HG03066 (cell line): ENCODE measurements around the gene TRAF1.
A peak's percentile ranks its signal among the peaks of the same experiment; 100 is the strongest.

Experiments
- ATAC-seq: cut with Tn5 transposase; IDR thresholded peaks from one replicate; pipeline ENCODE4 v1.9.1; 2021; ENCODE audit warnings: low read depth; ENCODE audit not compliant: unreplicated experiment

The TRAF1 gene

DNA sequence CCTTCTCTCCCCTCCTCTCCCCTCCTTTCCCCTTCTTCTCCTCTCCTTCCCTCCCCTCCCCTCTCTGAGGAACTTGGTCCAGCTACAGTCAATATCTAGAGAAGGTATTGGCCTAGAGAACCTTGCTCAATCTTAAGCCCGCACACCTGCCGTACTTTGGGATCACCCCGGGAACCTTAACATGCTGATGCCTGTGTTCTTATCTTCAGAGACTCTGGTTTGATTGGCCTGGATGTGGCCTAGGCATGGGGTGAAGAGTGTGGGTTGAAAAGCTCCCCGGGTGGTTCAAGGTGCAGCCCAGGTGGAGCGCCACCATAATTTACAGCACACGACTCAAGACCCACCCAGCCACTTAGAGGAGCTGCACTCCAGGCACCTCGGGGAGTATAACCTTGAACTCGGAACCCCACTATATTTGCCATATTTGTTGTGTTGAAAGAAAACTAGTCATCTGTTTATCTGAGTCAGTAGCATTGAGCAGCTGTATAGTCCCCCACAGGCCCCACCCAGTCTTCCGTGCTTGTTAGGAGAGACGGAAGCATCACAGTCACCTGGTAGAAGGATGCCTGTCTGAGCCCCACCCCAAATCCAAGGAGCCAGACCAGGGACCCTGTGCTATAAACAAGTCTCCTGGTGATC, 35.2 kb downstream of the TRAF1 start:
- no peak for ATAC-seq

DNA sequence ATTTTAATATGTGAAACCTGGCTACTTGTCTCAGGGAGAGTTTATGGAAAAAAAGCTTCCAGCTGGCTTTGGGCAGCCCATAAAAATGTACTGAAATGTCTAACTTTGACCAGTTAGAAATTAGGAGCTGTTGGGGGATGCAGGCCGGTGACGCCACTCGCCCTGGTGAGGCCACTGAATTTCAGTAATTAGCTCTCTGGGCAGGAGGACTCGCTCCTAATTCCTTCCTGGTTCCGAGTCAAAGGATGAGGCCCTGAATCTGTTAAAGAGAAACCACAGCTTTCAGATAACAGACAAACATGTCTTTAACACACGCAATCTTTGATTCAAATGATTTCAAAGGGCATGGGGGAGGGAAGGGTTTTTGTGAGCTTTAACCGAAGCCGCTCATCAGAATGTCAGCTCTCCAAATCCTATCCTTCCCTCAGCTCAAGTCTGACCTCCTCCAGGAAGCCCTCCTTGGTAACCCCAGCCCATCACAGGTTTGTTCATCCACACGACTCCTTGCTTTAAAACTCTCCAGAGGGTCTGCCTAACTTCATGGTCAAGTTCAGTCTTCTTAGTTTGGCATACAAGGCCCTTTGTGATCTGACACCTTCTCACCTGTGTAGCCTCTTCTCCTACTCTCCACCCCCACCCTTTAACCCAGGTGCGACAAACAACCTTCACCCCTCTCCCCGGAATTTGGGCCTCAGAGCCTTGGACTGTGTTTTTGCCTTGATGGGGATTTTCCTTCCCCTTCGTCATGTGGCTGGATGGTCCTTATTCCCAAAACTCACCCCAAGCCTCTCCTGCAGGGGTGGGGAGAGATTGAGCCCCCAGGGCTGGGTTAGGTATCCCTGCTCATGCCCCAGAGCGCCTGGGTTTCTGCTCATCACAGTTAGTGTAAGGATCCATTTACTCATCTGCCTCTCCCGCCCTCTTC, 36.0 kb downstream of the TRAF1 start:
- ATAC-seq: no peak

DNA sequence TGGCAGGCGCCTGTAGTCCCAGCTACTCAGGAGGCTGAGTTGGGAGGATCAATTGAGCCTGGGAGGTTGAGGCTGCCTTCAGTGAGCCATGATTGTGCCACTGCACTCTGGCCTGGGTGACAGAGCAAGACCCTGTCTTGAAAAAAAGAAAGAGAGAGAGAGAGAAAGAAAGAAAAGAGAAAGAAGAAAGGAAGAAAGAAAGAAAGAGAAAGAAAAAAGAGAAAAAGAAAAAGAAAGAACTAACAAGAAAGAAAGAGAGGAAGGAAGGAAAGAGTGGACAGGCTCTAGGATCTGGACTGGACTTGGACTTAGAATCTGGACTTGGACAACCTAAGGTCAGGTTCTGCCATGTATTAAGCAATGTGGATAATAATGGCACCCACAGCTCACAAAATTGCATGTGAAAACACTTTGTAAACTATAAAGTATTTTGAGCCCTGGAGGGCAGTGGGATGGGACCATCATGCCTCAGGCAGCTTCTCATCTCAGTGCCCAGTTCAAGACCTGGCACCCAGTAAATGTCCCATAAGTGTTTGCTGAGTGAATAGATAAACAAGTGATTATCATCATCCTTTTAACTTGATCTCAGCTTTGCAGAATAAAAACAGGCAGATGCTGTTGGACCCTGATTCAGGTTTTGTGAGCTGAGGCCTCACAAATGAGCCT, 36.9 kb downstream of the TRAF1 start:
- no peak for ATAC-seq

DNA sequence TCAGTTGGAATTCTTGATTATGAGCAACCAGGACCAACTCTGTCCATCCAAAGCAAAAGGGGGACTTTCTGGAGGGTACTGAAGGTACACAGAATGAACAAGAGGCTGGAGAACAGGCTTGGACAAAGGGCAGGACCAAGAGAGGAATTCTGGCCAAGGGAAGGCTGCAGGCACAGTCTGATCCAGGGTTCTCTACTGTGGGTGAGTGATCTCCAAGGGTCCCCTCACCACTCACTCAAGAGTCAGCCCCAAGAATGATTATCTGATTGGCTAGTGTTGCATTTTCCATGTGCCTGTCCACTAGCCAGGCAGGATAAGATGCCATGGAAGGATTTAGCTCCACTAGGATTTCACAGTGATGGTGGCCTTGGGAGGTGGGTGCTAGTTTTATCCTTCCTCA, 38.0 kb downstream of the TRAF1 start:
- no peak for ATAC-seq

DNA sequence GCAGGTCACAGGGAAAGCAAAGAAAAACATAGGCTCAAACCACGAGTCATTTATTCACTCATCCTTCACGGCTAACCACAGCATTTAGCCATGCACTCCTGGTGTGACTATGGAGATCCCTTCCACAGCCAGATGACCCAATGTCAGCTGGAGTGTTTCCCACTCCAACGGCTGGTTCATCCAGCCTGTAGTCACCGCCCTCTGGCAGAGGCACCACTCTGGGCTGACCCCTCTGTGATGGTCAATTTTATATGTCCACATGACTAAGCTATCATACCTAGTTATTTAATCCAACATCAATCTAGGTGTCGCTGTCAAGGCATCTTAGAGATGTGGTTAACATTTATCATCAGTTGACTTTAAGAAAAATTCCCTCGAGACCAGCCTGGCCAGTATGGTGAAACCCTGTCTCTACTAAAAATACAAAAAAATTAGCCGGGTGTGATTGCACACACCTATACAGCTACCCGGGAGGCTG, 40.1 kb downstream of the TRAF1 start:
- no peak for ATAC-seq

DNA sequence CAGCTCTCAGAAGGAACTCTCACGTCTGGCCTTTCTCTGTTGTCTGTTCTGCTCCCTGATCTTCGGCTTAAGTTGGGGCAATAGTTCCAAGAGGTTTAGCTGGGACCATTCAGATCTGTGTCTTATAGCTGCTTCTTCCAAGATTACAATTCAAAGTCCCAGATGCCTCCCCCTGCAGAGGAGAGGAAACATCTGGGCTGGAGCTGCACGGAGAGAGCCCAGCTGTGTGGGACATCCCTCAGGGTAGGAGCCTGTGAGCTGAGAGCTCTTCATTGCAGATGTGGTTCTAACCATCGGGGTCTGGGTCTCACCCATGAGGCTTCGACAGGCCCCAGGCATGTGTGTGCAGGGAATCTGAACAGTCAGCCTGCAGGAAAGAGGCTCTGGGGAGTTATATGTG, 40.6 kb downstream of the TRAF1 start:
- ATAC-seq: no peak

DNA sequence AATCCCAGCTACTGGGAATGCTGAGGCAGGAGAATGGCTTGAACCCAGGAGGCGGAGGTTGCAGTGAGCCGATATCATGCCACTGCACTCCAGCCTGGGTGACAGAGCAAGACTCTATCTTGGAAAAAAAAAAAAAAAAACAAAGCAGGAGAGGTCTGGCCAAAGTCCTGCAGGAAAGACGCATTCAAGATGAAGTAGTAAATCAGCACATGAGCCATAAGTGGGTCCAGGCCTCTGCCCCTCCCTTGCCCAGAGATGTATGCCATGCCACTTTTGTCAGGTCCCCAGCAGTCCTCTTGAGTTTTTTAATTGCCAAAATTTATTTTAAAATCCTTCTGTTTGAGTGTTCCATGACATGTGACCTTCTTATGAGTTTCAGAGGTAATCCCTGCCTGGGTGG, 41.1 kb downstream of the TRAF1 start:
- no peak for ATAC-seq

DNA sequence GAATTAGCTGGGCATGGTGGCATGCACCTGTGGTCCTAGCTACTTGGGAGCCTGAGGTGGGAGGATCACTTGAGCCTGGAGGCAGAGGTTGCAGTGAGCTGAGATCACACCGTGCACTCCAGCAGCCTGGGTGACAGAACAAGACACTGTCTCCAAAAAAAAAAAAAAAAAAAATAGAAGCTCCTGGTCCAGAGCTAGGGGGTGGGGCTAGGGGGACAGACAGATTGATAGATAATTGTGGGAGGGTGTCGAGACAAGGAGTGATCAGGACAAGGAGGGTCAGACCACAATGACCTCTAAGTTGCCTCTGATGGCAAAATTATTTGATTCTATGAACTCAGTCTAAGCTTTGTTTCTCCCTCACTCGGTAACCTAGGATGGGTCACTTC, 43.0 kb downstream of the TRAF1 start:
- no peak for ATAC-seq

DNA sequence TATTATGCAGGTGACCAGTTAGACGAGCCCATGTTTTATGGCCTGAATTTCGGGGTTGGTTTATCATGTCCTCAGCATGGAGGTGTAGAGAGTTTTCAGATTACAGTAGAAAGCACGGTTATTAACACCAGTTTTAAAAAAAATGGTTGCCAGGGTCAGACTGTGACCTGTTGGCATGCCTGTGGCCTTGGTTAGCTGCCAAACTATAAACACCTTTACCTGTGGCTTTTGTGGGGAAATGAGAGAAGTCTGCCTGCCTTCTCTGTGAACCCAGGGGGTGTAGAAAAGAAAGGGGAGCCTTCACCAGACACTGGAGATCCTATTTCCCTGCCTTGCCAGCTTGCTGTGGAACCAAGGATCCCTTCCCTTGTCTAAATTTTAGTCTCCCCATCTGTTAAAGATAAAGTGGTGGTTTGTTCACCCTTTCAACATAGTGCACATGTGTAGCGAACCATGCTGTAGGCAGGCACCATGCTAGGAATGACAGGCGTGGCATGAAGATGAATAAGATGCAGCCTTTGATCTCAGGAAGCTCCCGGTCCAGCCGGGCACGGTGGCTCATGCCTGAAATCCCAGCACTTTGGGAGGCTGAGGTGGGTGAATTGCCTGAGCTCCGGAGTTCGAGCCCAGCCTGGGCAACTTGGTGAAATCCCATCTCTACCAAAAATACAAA, 43.5 kb downstream of the TRAF1 start:
- no peak for ATAC-seq

DNA sequence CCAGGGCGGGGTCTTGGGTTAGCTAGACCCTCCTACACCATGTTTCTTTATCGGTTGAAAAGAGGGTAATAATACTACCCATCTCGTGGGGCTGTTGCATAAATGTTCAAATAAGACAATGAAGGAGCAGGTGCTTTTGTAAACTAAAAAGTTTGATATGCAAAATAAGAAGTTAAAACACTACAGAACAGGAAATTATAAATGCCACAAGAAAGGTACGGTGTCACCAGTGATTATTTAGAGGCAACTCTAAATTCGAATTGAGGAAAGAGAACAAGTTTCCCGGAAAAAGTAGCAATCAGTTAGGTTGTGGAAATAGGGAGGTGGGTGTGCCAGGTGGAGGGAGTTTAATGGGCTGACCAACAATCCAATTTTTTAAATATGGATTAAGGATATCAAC, 47.1 kb downstream of the TRAF1 start:
- no peak for ATAC-seq

DNA sequence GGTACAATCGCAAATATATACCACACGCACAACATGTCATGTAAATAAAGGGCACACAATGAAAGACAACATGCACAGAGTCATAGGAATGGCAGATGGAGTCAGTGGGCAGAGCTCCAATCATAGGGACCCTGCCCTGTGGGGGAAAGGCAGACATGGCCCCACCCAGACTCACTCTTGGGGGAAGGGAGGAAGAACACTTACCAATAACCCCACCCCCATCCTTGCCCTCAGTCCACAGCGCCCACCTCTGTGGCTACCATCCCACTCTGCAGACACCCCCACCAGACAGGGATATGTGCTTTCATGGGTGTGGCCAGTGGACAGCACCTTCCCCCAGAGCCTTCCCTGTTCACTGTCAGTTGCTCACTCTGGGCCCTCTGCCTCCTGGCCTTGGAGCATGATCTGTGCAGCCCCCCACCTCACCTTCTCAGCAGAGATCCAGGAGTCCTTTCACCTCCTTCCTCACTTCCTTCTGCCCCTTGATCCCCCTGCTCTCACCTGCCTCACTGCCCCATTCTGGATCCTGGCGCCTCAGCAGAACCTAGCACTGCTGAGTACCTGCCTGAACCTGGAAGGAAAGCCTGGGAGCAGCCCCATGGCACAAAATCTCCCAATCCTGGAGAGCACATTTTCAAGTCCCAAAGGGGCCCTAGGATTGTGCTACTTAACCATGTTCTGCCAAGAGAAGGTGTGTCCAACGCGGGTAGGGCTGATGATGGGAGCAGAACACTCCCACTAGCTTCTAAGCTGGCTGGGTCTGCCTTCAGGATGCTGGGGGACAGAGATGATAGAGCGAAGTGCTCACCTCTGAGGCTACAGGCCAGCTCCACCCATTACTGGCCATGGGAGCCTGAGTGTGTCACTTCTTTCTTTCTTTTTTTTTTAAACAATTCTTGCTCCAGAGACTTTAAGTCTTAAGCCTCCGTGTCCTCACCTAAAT, 48.1 kb downstream of the TRAF1 start:
- no peak for ATAC-seq

DNA sequence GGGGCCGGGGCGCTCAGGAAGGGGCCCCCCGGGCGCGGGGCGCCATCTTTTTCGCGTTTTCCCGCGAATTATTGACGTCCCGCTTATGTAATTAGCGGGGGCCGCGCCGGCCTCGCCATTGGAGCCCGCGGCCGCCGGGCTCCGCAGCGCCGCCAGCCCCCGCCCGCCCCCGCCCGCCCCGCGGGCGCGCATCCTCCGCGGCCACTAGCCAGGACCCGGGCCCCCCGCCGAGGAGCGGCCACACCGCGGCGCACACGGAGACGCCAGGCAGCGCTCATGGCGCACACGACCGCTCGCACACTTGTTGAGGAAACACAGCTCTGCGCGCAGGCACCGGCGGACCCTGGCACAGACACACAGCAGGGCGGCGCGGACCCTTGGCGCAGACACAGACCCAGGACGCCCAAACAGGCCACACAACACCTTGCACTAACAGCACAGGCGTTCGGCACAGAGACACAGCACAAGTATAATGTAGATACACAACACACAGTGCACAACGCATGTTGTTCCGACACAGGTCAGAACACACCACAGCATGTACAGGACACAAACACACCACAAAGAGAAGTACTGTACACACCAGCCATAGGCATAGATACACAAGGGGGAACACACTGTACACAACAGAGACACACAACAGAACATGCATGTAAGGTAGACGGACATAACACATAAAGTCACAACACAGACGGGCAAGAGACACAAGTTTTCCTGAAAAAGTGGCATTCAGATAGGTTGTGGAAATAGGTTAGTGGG, 49.1 kb downstream of the TRAF1 start:
- peak; percentile 37 for ATAC-seq

DNA sequence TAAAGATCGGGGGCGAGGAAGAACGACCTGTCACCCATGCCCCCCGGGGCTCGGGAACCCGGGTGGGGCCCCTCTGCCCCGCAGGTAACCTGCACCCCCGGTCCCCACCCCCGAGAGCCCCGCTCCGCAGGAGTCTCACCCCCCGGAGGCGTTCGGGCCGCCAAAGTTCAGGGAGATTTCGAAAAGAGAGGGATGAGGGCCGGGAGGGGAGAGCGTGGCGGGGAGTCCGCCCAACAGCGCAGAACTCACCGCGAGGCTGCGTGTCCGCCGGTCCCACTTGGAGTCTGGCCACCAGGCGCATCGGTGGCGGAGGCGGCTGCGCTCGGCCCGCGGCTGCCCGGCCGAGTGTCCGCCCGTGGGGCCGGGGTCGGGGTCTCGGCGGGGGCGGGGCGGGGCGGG, 49.8 kb downstream of the TRAF1 start, which contains the start of gene PHF19:
TSS of gene PHF19 (minus strand) at position 347 of the 399 bp plus-strand sequence. CDS start 2,447 bp downstream, outside the sequence.
- ATAC-seq: peak; percentile 10

DNA sequence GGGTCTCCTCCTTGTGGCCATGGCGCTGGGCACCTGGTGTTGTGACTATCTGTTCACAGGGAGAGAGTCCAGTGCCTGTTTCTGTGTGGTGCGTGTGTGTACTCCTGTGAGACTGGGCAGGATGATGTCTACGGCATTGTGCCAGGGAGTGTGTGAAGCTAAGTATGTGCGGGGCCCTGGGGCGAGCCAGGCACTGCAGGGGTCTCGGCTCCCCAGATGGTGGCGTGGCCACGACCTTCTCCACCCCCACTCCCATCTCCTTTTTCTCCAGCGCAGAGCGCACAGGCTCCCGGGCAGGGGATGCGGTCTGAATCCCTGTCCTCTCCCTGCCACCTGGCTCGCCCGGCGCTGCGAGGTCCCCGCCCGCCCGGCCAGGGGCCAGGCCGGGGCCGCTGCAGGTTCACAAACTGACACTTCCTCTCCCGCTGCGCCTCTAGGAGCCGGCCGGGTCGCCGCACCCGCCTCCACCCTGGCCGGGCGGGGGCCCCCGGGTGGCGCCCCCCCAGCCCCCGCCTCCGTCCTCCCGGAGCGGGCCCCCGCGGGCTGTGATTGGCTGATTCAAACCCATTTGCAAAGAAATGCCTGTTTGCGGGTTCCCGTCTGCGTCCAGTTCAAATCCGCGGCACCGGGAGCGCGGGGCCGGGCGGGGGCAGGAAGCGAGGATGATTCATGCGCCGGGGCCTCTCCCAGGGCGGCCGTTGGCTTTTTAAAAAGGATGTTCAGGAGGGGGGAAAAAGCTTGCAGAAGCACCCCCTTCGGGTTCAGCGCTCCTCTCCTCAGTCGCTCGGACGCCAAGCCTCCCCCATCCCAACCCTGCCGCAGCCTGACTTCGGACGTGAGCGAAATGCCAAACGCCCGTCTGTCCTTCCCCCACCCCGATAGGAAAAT, 50.4 kb downstream of the TRAF1 start:
- ATAC-seq: peak; percentile 60

DNA sequence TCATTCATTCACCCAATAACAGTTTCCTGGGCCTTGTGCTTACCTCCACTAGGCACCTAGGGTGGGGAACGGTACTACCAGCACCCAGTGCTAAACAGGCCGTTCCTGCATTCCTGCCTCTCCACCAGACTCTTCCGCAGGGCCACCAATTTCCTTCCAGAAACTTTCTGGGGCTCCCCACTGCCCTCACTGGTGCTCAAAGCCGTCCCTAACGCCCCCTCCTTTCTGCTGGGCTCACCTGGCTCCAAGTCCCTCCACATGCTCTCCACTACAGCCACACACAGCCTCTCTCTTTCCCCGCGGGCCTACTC, 51.0 kb downstream of the TRAF1 start:
- ATAC-seq: no peak

DNA sequence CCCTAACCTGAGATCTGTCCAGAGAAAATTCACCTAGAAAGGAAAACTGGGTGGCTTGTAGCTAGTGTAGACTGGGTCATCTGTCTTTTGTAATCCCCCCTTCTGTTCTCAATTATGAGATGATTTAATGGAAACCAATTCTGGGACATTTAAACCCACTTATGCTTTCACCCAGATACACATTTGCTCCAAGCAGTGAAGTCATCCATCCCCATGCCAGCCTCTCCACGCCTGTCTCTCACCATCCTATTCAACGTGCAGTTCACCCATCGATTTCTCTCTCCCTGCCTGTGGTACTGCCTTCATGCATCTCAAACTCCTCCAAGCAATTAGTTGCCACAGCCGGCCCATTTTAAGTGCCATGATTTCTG, 51.4 kb downstream of the TRAF1 start:
- no peak for ATAC-seq

DNA sequence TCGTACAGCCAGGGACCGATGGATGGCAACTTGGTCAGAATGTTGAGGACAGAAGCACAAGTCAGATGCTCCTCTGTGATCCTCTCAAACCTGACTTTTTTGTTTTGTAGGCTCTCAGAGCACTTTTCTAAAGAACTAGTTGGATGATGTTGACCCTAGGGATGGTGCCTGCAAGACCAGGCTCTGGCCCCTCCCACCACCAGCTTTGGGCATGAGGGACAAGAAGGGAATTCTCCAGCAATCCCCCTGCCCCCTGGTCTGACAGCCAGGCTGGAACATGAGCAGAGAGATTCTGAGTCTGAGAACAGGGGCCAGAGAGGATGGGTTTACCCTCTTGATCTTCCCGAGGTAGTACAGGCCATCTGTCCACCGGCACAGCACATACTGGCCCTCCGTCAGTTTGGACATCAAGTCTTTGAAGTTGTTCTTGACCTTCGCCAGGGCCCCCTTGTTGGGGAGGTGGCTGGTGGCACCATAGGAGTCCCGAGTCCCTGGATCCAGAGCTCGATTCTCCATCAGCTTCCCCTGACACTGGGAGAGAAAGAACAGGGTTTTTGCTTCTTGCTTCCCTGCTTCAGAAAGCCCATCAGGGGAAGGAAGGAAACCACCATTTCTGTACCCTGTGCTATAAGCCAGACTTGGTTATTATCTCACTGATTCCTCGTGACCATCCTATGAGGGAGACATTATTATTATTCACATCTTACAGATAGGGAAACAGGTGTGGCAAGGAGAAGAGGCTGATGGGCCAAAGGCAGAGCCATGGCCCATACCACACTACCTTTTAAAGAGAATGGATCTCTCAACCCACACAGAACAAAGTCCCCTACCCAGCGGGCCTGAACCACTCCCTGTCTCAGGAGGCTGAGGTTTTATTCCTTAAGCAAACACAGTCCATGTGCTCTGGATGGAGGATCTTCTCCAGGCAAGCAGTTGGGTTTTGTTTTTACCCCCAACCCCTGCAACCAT, 52.1 kb downstream of the TRAF1 start:
- no peak for ATAC-seq
